T-helper 2 cell treated with Interferon-gamma antibody and Interleukin-4, amounts not matched to agents 5 μg/mL and 100 μg/mL, for 36 hours (primary cell): ENCODE results near the gene DAND5.

Source experiments
- DNase-seq: peaks from one replicate; pipeline ENCODE4 v3.0.0; 2021; ENCODE audit warnings: low spot score
- H3K27ac Mint-ChIP-seq: one replicate; pipeline ENCODE4 v1.8.0; 2021; ENCODE audit warnings: mild to moderate bottlenecking, mixed read lengths
- H3K27me3 Mint-ChIP-seq: one replicate; pipeline ENCODE4 v1.8.0; 2021; ENCODE audit warnings: low read depth, mixed read lengths
- H3K36me3 Mint-ChIP-seq: one replicate; pipeline ENCODE4 v1.8.0; 2021; ENCODE audit warnings: low read depth, mixed read lengths
- H3K4me1 Mint-ChIP-seq: one replicate; pipeline ENCODE4 v1.8.0; 2021; ENCODE audit warnings: low read depth, mixed read lengths
- H3K4me3 Mint-ChIP-seq: one replicate; pipeline ENCODE4 v1.8.0; 2022; ENCODE audit warnings: mild to moderate bottlenecking, moderate library complexity, mixed read lengths
- H3K9me3 Mint-ChIP-seq: one replicate; pipeline ENCODE4 v1.8.0; 2021; ENCODE audit warnings: mixed read lengths

Gene DAND5

DNA sequence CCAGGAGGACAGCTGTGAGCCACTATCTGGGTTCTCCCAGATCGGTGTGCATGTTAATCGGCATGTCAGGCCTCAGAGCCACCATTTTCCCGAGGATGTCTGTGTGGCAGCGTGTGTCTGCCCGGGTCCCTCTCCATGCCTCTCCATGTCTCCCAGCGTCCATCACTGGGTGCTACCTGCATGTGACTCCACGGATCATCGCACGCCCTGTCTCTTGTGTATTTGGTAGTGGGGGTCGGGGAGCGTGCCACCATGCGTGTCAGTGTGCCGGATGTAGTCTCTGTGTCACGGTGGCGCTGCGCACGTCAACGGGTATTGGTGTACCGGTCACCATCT is 31.8 kb downstream of the DAND5 start:
- Mint-ChIP-seq H3K27me3 (peaks cover 18% of the 10 kb centered on the region), H3K9me3 (no peaks in the 10 kb centered on the region), H3K36me3 (no peaks in the 10 kb centered on the region), H3K4me3 (no peak overlapping the region), H3K4me1 (no peaks in the 10 kb centered on the region), H3K27ac (no peak overlapping the region)
- DNase-seq, result no peak

DNA sequence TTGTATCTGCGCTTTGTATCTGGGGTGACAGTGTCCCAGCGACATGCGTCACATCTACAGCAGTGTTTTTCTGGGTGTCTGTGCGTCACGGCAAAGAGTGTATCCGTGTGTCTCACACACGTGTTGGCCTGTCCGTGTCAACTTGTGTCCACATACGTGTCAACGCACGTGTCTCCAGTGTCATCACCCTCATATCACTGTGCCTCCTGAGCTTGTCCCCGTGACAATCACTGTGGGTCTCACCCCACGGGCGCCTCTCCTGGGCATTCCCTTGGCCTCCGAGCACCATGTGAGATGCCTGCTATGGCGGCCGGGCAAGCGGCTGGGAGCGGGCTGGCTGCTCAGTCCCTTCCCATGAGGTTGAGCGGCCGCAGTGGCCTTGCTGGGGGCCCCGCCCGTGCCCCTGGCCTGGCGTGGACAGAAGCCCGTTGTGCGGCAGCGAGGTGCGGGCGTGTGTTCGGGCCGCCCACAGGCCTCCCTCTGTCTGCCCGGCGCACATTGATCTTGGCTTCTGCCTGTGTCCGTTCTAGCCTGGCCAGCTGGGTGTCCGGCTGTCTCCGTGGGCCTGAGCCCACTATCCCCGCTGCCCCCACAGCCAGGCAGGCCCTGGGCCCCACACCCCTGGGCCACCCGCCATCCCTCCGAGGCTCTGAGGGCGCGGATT is 32.3 kb downstream of the DAND5 start:
- Mint-ChIP-seq H3K4me3 (no peak overlapping the region), H3K27ac (no peak overlapping the region), H3K4me1 (no peaks in the 10 kb centered on the region)

DNA sequence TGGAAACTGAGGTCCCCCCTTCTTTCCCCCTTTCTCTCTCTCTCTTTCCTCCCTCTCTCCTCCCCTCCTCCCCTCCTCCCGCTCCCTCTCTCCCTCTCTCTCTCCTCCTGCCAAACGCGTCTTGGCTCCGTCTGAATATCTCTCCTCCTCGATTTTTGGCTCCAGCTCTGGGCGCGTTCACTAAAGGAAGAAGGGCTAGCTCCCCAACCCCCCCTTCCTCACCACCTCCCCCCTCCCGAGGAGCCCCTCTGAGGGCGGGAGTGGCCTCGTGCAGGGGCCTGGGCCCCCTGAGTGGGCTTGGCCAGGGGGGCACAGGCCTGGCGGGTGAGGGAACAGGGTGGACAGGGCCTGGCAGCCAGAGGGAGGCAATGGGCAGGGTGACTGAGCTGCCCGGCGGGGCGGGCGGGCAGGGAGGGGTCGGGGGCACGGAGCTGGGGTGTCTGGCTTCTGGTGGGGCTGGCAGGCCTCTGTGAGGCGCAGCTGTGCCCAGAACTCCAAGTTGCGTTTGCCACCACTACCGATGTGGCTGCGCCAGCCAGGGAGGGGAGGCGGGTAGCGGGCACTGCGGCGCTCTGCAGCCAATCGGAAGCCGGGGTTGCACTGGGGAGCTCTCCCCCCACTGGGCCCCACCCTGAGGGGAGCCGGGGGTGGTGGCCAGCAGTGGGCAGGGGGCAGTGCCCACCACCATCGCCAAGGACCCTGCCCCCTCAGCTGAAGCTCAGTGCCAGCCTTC is 33.0 kb downstream of the DAND5 start:
- H3K4me1 Mint-ChIP-seq, result no peaks in the 10 kb centered on the region
- DNase-seq, result no peak
- no peaks in the 10 kb centered on the region for H3K9me3 Mint-ChIP-seq
- H3K27ac Mint-ChIP-seq, result no peak overlapping the region
- H3K36me3 Mint-ChIP-seq, result no peaks in the 10 kb centered on the region
- peaks cover 11% of the 10 kb centered on the region for H3K27me3 Mint-ChIP-seq
- no peak overlapping the region for H3K4me3 Mint-ChIP-seq

More for the DNA sequence above, 32.3 kb downstream of the DAND5 start:
- H3K36me3 Mint-ChIP-seq, result no peaks in the 10 kb centered on the region
- H3K9me3 Mint-ChIP-seq, result no peaks in the 10 kb centered on the region
- no peak for DNase-seq
- peaks cover 18% of the 10 kb centered on the region for H3K27me3 Mint-ChIP-seq

DNA sequence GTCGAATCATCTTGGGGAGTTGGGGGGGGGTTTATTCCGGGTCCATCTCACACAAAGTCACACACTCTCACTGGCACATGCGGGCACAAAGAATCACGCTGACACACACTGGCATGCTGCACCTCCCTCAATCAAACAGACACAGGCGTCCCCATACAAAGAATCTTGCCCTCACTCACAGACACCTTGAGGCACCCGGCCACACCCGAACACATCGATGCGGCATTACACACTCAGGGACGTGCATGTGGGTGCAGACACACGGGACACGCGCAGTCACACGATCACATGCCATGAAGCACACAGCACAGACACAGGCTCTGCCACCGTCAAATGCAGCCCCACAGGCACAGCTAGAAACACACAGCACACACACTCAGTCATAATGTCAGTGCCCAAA is 33.7 kb downstream of the DAND5 start:
- no peaks in the 10 kb centered on the region for H3K36me3 Mint-ChIP-seq
- H3K27ac Mint-ChIP-seq, result no peak overlapping the region
- H3K9me3 Mint-ChIP-seq, result no peaks in the 10 kb centered on the region
- peaks cover 8% of the 10 kb centered on the region for H3K27me3 Mint-ChIP-seq
- H3K4me3 Mint-ChIP-seq, result no peak overlapping the region
- no peak for DNase-seq
- H3K4me1 Mint-ChIP-seq, result no peaks in the 10 kb centered on the region

DNA sequence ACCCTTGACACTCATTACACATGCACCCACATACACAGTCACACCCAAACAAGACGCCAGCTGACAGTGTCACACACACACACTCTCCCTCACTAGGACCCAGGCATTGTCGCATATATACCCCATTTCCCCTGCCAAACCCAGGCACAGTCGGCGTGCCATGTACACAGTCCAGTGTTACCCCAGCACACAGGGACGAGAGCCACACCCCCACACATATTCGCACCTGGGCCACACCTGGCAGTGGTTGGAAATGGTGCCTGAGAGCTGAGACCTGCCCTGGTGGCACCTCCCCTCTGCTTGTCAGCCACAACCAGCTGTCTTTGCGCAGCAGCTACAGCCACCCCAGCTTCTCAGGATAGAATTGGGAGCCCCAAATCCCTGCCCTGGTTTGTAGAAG is 34.9 kb downstream of the DAND5 start:
- Mint-ChIP-seq H3K4me1 (no peaks in the 10 kb centered on the region), H3K36me3 (no peaks in the 10 kb centered on the region), H3K27ac (no peak overlapping the region), H3K9me3 (no peaks in the 10 kb centered on the region), H3K4me3 (no peak overlapping the region), H3K27me3 (peaks cover 6% of the 10 kb centered on the region)
- DNase-seq, result no peak

DNA sequence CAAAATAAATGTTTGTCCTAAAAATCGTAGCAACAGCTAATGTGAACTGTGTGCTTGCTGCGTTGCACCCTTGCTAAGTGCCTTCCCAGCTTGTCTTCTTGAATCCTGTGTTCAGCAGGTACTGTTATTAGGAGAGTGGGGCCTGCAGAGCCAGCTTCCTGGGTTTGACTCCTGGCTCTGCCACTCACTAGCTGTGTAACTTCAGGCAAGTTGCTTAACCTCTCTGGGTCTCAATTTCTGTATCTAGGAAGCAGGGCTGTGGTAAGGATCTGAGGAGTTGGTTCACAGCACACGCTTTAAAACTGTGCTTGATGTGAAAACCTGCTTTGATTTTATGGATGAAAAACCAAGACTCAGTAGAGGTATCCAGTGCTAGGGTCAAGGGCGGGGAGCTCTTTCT is 35.9 kb downstream of the DAND5 start:
- no peak overlapping the region for H3K27ac Mint-ChIP-seq
- H3K4me1 Mint-ChIP-seq, result no peaks in the 10 kb centered on the region
- H3K4me3 Mint-ChIP-seq, result no peak overlapping the region
- H3K36me3 Mint-ChIP-seq, result no peaks in the 10 kb centered on the region
- DNase-seq, result no peak
- H3K27me3 Mint-ChIP-seq, result peaks cover 10% of the 10 kb centered on the region
- H3K9me3 Mint-ChIP-seq, result no peaks in the 10 kb centered on the region

DNA sequence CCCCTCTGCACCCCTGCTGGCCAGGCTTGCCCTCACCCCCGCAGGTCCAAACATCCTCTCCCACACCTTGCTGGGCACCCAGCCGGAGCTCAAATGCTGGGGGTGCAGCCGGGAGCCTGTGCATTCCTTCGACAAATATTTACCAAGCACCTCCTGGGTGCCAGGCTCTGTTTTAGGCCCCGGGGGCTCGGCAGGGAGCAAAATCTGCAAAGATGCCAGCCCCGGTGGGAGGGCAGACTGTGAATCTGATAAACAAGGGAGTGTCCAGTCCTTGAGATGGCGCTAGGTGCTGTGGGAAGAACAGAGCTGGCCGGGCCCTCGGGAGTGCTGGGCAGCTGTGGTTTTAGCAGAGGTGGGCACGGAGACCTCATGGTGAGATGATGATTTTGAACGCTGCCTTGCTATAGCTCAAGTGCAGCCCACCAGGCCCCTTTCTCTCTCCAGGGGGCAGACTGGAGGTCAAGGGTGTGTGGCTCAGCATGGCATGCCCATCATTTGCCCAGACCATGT is 36.5 kb downstream of the DAND5 start:
- DNase-seq, result no peak
- Mint-ChIP-seq H3K36me3 (no peaks in the 10 kb centered on the region), H3K9me3 (no peaks in the 10 kb centered on the region), H3K27ac (no peak overlapping the region), H3K4me1 (no peaks in the 10 kb centered on the region), H3K4me3 (no peak overlapping the region), H3K27me3 (peaks cover 16% of the 10 kb centered on the region)

DNA sequence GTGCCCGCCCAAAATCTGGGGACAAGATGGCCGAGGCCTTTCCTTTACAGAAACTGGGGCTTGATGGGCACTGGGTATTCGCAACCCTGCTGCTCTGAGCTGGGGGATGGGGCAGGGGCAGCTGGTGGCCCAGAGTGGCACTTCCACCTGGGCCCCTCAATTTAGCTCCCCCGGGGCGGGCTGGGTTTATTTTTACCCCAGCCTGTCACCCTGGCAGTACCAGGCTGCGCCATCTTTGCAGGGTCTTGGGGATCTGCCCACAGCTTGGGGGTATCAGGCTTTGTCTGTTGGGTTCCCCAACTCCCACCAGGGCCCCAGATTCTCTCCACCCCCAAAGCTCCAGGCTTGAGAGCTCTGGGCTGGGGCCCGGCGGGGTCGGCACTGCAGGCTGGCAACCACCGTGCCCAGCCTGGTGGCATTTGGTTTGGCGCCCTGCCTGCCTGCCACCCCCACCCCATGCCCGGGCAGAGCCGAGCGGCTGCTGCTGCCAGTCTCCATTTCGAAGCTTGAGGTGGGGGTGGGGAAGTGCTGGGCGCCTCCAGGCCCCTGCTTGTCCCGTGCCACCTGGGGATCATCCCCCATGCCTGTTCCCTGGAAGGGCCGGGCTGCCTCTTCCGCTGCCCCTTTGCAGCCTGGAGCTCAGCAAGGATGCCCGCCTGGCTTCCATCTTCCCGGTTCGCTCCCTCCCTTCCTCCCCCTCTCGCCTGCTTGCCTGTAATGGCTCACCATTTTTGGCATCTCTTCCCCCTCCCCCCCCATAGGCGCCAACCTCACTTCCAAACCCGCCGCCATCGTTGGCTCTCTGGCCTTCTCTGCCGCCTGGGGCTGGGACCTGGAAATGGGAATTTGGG is 37.3 kb downstream of the DAND5 start:
- H3K27ac Mint-ChIP-seq, result no peak overlapping the region
- H3K36me3 Mint-ChIP-seq, result no peaks in the 10 kb centered on the region
- H3K27me3 Mint-ChIP-seq, result peaks cover 22% of the 10 kb centered on the region
- no peak overlapping the region for H3K4me3 Mint-ChIP-seq
- DNase-seq, result no peak
- no peaks in the 10 kb centered on the region for H3K9me3 Mint-ChIP-seq
- no peaks in the 10 kb centered on the region for H3K4me1 Mint-ChIP-seq

DNA sequence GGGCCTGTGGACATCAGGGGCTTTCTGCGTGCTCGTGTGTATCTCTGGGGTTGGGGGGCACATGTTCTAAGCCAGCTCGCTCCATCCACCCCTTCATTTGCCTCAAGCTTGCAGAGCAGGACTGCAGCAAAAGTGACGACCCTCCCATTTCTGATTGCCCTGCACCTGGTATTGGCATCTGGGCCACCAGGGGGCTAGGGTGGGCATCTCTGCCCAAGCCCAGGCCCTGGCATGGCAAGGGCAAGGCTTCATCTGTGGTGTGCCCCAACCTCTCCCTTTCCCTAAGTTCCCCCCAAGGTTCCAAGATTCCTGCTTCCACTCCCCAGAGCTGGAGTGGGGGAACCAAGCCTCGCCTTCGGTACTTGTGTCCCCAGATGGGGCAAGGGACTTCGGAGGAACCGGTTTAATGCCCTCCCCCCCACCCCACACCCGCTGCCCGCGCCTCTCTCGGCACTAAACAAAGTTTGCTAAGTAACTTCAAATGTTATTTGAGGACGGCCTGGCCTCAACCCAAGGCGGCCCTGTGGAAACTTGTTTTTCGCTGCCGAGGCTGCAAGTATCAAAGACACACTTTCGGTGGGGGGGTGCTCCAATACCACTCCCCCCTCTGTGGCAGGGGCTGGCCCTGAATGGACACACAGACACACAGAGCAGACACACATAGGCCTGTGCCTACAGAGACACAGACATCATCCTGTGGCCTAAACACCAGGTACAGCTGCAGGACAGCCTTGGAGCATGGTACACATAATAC is 38.1 kb downstream of the DAND5 start:
- no peak for DNase-seq
- H3K27me3 Mint-ChIP-seq, result peaks cover 25% of the 10 kb centered on the region

DNA sequence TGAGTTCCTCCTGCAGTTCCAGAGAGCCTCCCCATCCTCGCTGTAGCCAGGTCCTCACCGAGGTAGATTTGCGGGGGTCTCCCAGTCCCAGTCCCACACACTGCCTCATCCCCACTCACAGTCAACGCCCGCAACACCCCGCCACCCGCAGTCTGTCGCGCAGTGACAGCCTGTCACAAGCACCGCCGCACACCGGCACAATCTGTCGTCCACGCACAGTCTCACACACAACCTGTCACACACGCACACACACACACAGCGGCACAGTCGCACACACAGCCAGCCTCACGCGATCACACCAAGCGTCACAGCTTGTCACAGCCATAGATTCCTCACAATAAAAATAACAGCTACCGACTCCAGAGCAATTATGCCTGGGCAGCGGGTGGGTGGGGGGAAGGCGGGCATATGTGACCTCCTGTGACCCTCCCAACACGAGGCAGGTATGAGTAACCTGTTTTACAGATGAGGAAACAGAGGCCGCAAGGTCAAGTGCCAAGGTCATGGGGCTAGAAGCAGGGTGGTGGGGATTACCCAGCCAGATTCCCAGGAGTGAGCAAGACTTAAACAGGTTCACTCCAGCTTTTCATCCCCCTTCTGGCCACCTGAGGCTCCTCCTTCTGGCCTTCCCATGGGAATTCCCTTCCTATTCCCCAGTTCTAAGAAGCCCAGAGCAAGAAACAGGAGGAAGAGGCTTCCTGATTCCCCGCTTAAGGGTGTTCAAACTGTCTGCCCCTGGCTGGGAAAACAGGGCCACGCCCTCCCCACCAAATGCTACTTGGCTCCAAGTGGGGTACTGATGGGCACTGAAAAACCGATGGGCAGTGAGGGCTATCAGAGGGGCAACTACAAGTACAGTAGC is 39.8 kb downstream of the DAND5 start:
- Mint-ChIP-seq H3K9me3 (no peaks in the 10 kb centered on the region), H3K4me1 (peaks cover 10% of the 10 kb centered on the region), H3K4me3 (no peak overlapping the region), H3K27me3 (peaks cover 42% of the 10 kb centered on the region), H3K27ac (no peak overlapping the region), H3K36me3 (no peaks in the 10 kb centered on the region)
- DNase-seq, result no peak

More for the DNA sequence above, 38.1 kb downstream of the DAND5 start:
- no peak overlapping the region for H3K27ac Mint-ChIP-seq
- no peak overlapping the region for H3K4me3 Mint-ChIP-seq
- H3K36me3 Mint-ChIP-seq, result no peaks in the 10 kb centered on the region
- no peaks in the 10 kb centered on the region for H3K9me3 Mint-ChIP-seq
- H3K4me1 Mint-ChIP-seq, result peaks cover under 1% of the 10 kb centered on the region

DNA sequence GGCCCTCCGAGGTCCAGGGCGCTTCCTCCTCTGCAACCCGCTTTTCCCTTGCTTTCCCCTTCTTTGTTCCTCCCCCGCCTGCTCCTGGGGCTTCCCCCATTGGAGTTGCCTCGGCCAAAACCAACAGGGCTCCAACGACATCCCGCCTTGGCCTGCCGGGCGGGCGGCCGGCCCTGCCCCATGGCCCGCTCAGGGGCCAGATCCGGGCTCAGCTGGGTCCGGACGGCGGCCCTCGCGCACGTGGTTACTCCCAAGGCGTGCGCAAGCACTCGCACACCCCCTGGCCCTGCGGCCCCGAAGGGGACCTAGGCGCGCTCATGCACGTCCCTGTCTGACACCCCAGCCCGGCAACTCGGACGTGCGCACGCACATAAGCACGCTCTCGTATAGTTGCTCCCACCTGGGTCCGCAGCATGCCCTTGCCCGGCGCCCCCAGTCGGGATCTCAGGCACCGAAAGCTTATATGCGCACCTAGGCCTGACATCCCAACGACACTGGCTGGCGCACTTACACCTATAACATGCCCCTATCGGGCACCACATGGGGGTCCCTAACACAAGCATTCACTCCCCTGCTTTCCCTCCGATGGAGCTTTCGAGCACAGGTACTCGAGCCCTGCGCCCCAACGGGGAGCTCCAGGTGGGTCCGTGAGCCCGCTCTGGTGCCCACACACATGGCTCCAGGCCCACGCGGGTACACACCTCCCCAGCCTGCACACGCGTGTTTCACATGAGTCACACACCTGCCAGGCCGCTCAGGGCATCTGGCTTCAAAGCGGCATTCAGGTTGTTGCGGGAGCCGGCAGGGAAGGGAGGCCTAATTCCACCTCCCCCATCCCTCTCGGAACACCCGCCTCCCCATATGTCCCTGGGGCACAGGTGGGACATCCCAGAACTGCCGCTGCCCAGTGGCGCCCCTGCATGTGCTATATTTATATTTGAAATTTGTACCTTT is 40.9 kb downstream of the DAND5 start:
- Mint-ChIP-seq H3K27ac (no peak overlapping the region), H3K27me3 (peaks cover 51% of the 10 kb centered on the region), H3K9me3 (no peaks in the 10 kb centered on the region), H3K36me3 (no peaks in the 10 kb centered on the region), H3K4me1 (peaks cover 10% of the 10 kb centered on the region), H3K4me3 (no peak overlapping the region)
- no peak for DNase-seq

DNA sequence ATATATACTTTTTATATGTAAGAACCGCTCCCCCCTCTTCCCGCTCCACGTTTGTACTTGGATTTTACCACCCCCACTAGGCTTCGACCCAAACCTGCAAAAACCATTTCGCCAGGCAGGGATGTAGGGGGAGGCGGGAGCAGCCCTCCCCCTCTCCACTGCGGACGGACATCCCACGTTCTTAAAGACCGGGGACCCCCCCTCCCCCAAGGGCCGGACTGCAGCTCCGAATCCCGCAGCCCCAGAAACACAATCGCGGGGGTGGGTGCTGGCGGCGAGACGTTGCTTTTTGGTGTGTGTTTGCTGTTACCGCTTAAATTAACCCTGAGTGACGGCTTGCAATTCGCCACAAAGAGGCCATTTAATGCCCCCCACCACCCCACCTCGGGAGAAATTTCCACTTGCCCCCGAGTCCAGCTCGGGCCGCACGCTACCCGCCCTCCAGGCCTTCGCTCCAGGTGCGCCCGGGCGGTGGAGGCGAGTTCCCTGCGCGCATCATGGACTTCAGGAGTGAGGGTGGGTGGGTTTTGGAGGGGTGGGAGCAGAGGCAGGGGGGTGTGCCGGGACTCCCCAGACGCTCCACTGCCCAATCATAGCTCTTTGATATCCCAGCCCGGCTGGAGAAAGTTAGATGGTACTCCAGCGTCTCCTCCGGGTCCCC is 41.7 kb downstream of the DAND5 start:
- Mint-ChIP-seq H3K9me3 (no peaks in the 10 kb centered on the region), H3K4me1 (peaks cover 10% of the 10 kb centered on the region), H3K27me3 (peaks cover 57% of the 10 kb centered on the region), H3K36me3 (no peaks in the 10 kb centered on the region), H3K27ac (no peak overlapping the region), H3K4me3 (no peak overlapping the region)
- DNase-seq, result no peak
